Heart left ventricle (tissue), 16 donors: ENCODE measurements around the gene CBFA2T3. TPM values are rescaled to one million over a fixed set of nuclear protein-coding genes. Genes with fewer than 3 reads are reported as not detected.

Experiments
- ATAC-seq, 4 donors: fragments of 200-7000 bp; cut with Tn5 transposase; one replicate each; pipeline ENCODE4 v1.9.1; 2020 to 2022; ENCODE audit warnings: moderate library complexity in 4 of 4, mild to moderate bottlenecking in 3 of 4, moderate number of reproducible peaks in 1 of 4
- DNase-seq, 5 donors: peaks; one replicate each; pipeline ENCODE4 v3.0.0-alpha.2; 2020
- H3K27ac ChIP-seq, 12 donors: fragments of 200-600 bp; sonication (generic) in 4 of 12; one replicate each; pipeline versions ENCODE4 v1.5.0 to v1.8.0; 2016 to 2022; ENCODE audit warnings: mild to moderate bottlenecking in 2 of 12
- H3K27me3 ChIP-seq, 9 donors: fragments of 200-600 bp; sonication (generic) in 2 of 9; one replicate each; pipeline versions ENCODE4 v1.5.1 to v1.8.0; 2016 to 2022; ENCODE audit warnings: mild to moderate bottlenecking in 3 of 9
- H3K36me3 ChIP-seq, 9 donors: fragments of 200-600 bp; sonication (generic) in 2 of 9; one replicate each; pipeline versions ENCODE4 v1.5.0 to v1.8.0; 2018 to 2022; ENCODE audit warnings: mild to moderate bottlenecking in 2 of 9
- H3K4me1 ChIP-seq, 12 donors: fragments of 200-600 bp; sonication (generic) in 4 of 12; one replicate each; pipeline versions ENCODE4 v1.5.0 to v1.8.0; 2016 to 2022; ENCODE audit warnings: mild to moderate bottlenecking in 3 of 12
- H3K4me3 ChIP-seq, 12 donors: fragments of 200-600 bp; sonication (generic) in 4 of 12; one replicate each; pipeline versions ENCODE4 v1.5.0 to v1.8.0; 2017 to 2022; ENCODE audit warnings: mild to moderate bottlenecking in 9 of 12, moderate library complexity in 4 of 12
- H3K9me3 ChIP-seq, 12 donors: fragments of 200-600 bp; sonication (generic) in 4 of 12; one replicate each; pipeline versions ENCODE4 v1.5.0 to v1.8.0; 2016 to 2022; ENCODE audit warnings: mild to moderate bottlenecking in 1 of 12
- POLR2A ChIP-seq, 2 donors: fragments of 450-650 bp; IDR thresholded peaks; one replicate each; pipeline ENCODE4 v1.6.1; 2017; ENCODE audit warnings: antibody characterized with exemption in 2 of 2, mild to moderate bottlenecking in 2 of 2, moderate library complexity in 2 of 2
- WGBS, 4 donors: extraction: QIAGEN DNeasy Blood & Tissue Kit in 2 of 4; methylation state at CpG; one replicate each; pipeline versions ENCODE4 v1.1.5 to v1.1.7; 2013 to 2018; 5-methylcytosine and 5-hydroxymethylcytosine counted together
- intact Hi-C, 10 donors: fragments of 100-400 bp; cut with DNase I; formaldehyde crosslinking; loops; one replicate each; pipeline versions ENCODE4 v1.11.1 to v1.14.2; 2022
- polyA plus RNA-seq, 2 donors: library from polyadenylated mRNA; stranded (reverse); fragments of 200-250 nt; gene quantifications; one replicate each; pipeline ENCODE4 v1.2.3, GENCODE V29; 2013
- total RNA-seq, 9 donors: library from RNA; depleted of rRNA in 2 of 9; stranded (reverse); fragments of >200 nt in 2 of 9; fragmentation: NEBNext Ultra II Directional in 3 of 9; extraction: Animal tissue kit (Norgen Biotek cat#: 25700) in 3 of 9; gene quantifications; one replicate each; pipeline versions ENCODE4 v1.1.0 to v1.2.4, GENCODE V29; 2016 to 2023
- TF ChIP-seq, protein P1 (sequence below), 12 donors: fragments of 200-600 bp; sonication (generic) in 4 of 12; IDR thresholded peaks; one replicate each; pipeline versions ENCODE4 v1.5.0 to v1.8.0; 2018 to 2022; ENCODE audit warnings: antibody characterized with exemption in 12 of 12, mild to moderate bottlenecking in 5 of 12
- donor health status: ischemic (EF 13 %, LVEDD 7.1; RV severe dilation, severe dysfunction).
- donor health status: healthy with polysubstance abuse.
- donor health status: DM: no; HTN: yes; CAD: no.
- donor health status: DM: no; HTN: no; CAD: no.
- donor health status: ischemic (EF 25% LVEDD 6.9; RV normal size, moderate dysfunction).
- donor health status: ischemic (EF 25% LVEDD 5.7; RV mildly dilated, moderate dysfunction).
- donor health status: healthy.
- donor health status: DM: yes; HTN: yes; CAD: no.
- donor health status: ischemic (EF 35%, LVEDD 5.7; RV mildly dilated, moderate dysfunction).
- donor health status: nonischemic (EF 11% LVEDD 7.7; RV severe dilation, severe dysfunction).
- donor health status: DM: yes; HTN: yes; CAD: no.
- donor health status: PGD.
- donor health status: ischemic (EF 29% LVEDD 5.4; RV normal size, mild dysfunction).
- donor health status: nonischemic (EF 23%, LVEDD 6.1; RV moderate dilation, normal function).

Gene CBFA2T3
- total and polyA plus RNA-seq, 11 donors, result 5.0 to 12.0 (median 5.8) TPM

DNA sequence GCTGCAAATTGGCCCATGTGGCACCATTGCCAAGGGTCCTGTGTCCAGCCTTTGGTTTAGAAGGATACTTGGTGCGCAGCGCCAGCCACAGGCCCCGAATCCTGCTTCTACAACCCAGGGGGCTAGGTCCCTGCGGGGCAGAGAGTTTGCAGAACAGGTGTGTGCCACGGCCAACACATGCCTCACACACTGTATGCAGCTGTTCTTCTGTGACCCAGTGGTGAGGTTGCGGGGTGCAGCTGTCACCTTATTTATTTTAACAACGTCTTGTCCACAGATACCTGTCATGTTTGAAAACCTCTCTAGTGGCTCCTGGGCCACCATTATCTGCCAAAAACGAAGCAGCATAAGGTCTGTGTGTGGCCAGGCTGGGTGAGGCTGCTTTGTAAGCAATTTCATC is 11.6 kb downstream of the CBFA2T3 start:
- TF ChIP-seq, protein P1, sequence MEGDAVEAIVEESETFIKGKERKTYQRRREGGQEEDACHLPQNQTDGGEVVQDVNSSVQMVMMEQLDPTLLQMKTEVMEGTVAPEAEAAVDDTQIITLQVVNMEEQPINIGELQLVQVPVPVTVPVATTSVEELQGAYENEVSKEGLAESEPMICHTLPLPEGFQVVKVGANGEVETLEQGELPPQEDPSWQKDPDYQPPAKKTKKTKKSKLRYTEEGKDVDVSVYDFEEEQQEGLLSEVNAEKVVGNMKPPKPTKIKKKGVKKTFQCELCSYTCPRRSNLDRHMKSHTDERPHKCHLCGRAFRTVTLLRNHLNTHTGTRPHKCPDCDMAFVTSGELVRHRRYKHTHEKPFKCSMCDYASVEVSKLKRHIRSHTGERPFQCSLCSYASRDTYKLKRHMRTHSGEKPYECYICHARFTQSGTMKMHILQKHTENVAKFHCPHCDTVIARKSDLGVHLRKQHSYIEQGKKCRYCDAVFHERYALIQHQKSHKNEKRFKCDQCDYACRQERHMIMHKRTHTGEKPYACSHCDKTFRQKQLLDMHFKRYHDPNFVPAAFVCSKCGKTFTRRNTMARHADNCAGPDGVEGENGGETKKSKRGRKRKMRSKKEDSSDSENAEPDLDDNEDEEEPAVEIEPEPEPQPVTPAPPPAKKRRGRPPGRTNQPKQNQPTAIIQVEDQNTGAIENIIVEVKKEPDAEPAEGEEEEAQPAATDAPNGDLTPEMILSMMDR (IDR thresholded peaks at IDR 0.05), result no peak
- no peak for TF ChIP-seq POLR2A (IDR thresholded peaks at IDR 0.05)
- 67 to 86% (median 78%) methylated on average over 3 to 8 of the region's 8 CpGs for WGBS, 4 donors
- DNase-seq (peak in 2 of 5 donors; percentile 4 to 11), ATAC-seq (no peak)
- Histone ChIP-seq H3K9me3 (peaks cover 0 to 4% (median 0%) of the 10 kb centered on the region in 12 donors), H3K27me3 (peaks cover 0 to 35% (median 17%) of the 10 kb centered on the region in 9 donors), H3K27ac (no peak overlapping the region), H3K36me3 (no peaks in the 10 kb centered on the region), H3K4me1 (peaks cover 0 to 16% (median 0%) of the 10 kb centered on the region in 12 donors), H3K4me3 (no peak overlapping the region)
- intact Hi-C loops, result loop anchor here in 1 of 10 donors (5.0 kb wide), 1 partner anchor 122 kb away; no protein-coding TSS in a partner anchor

DNA sequence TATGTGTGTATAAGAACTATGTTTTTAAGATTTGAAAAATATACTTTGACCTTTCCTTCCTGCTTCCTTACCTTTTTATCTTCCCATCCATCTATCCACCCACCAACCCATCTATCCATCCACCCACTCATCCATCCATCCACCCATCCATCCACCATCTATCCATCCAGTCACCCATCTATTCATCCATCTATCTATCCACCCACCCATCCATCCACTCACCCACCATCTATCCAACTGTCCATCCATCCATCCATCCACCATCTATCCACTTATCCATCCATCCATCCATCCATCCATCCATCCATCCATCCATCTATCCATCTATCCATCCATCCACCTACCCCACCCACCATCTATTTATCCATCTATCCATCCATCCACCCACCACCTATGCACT is 12.4 kb downstream of the CBFA2T3 start:
- Histone ChIP-seq H3K4me1 (peaks cover 0 to 16% (median 0%) of the 10 kb centered on the region in 12 donors), H3K27ac (no peak overlapping the region), H3K27me3 (peaks cover 0 to 28% (median 15%) of the 10 kb centered on the region in 9 donors), H3K36me3 (no peaks in the 10 kb centered on the region), H3K4me3 (no peak overlapping the region), H3K9me3 (peaks cover 0 to 4% (median 0%) of the 10 kb centered on the region in 12 donors)
- intact Hi-C loops, result loop anchor here in 1 of 10 donors (5.0 kb wide), 1 partner anchor 123 kb away; no protein-coding TSS in a partner anchor
- ATAC-seq (no peak), DNase-seq (no peak)
- no peak for TF ChIP-seq POLR2A (IDR thresholded peaks at IDR 0.05)
- TF ChIP-seq, protein P1 (IDR thresholded peaks at IDR 0.05), result no peak

DNA sequence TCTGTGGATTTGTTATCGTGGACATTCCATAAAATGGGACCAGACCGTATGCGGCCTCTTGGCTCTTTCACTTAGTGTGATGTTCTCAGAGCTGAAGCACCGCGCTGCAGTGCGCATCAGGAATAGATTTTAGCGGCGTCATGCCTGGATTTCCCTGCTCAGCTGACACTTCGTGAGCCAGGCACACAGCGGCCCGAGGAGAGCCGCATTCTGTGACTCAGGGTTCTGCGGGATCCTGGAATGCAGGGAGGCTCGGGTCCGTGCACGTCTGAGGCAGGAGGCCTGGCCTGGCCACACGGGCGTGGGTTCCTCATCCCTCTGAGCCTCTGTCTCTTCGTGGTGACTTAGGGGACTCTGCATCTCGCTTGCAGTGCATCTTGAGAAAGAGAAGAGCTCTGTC is 13.4 kb downstream of the CBFA2T3 start:
- H3K4me3 ChIP-seq, result no peak overlapping the region
- H3K36me3 ChIP-seq, result no peaks in the 10 kb centered on the region
- peaks cover 0 to 32% (median 6%) of the 10 kb centered on the region in 9 donors for H3K27me3 ChIP-seq
- peaks cover 0 to 19% (median 0%) of the 10 kb centered on the region in 12 donors for H3K4me1 ChIP-seq
- WGBS, 4 donors, result 82 to 86% (median 85%) methylated on average over 20 of the region's 20 CpGs
- no peak overlapping the region for H3K27ac ChIP-seq
- no peak for ATAC-seq
- intact Hi-C loops, result no loop called here
- peak in 2 of 5 donors; percentile 7 to 30 for DNase-seq
- no peak for TF ChIP-seq POLR2A (IDR thresholded peaks at IDR 0.05)
- TF ChIP-seq, protein P1 (IDR thresholded peaks at IDR 0.05), result no peak
- peaks cover 0 to 4% (median 0%) of the 10 kb centered on the region in 12 donors for H3K9me3 ChIP-seq

DNA sequence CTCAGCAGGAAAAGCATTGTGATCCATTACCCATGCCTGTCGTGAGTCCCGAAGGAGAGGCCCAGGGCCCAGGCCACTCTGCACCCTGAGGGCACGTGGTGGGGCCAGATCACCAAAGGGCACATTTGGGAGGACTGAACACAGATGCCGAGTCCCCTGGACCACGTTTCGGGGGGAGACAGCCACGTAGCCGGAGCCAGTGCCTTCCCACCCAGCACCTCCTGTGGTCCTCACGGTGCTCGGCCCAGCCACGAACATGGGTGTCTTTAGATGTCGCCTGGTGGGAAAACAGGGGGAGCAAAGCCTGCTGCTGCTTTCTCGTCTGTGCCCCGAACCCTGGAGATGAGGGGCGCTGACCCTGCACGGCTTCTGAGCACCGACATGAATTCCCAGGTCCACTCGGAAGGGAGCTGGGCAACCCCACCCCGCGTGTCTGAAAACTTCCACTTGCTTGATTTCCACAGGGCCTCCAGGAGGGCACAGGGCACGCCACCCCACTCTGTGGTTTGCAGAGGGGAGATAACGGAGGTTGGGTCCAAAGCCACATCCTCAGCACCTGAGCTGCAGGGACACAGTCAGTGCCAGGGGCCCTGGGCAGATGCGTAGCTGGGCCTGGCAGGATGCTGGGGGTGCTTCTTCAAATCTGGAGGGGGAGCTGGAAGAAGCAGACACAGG is 14.4 kb downstream of the CBFA2T3 start:
- Histone ChIP-seq H3K27ac (no peak overlapping the region), H3K36me3 (no peaks in the 10 kb centered on the region), H3K4me1 (peaks cover 0 to 19% (median 0%) of the 10 kb centered on the region in 12 donors), H3K27me3 (peaks cover 0 to 23% (median 0%) of the 10 kb centered on the region in 9 donors), H3K9me3 (peaks cover 0 to 4% (median 0%) of the 10 kb centered on the region in 12 donors), H3K4me3 (no peak overlapping the region)
- TF ChIP-seq, protein P1 (IDR thresholded peaks at IDR 0.05), result no peak
- no peak for TF ChIP-seq POLR2A (IDR thresholded peaks at IDR 0.05)
- DNase-seq (peak in 2 of 5 donors; percentile 8 to 48), ATAC-seq (no peak)
- intact Hi-C loops, result no loop called here
- 80 to 94% (median 89%) methylated on average over 10 to 23 of the region's 23 CpGs for WGBS, 4 donors
